Activated B cell treated with CpG ODN at 0.5 μM for 24 hours (primary cell): ENCODE data around the gene MED15. TPM values are rescaled to one million over a fixed set of nuclear protein-coding genes. Genes with fewer than 3 reads are reported as not detected.
"Not testable (repeated sequence)": the region's sequence is repeated elsewhere in the genome, so short reads cannot be mapped to it uniquely, and the experiment has no call there.

Experiments
- ATAC-seq: fragments of 200-7000 bp; cut with Tn5 transposase; one replicate; pipeline ENCODE4 v1.10.0; 2021; ENCODE audit warnings: low read depth, mild to moderate bottlenecking, moderate library complexity
- CTCF ChIA-PET: fragments of 350-600 bp; sonication (Branson Sonifier 250); formaldehyde crosslinking; loops from one replicate; lab custom pipeline; 2021; ENCODE audit warnings: antibody characterized with exemption; lab: Charles Lee
- POLR2A ChIA-PET: fragments of 350-600 bp; sonication (Branson Sonifier 250); formaldehyde crosslinking; loops from one replicate; lab custom pipeline; 2021; ENCODE audit warnings: antibody characterized with exemption; lab: Charles Lee
- DNase-seq: peaks from one replicate; pipeline ENCODE4 v3.0.0; 2022
- H3K27ac Mint-ChIP-seq: one replicate; pipeline ENCODE4 v1.8.0; 2020; ENCODE audit warnings: mixed read lengths
- H3K27me3 Mint-ChIP-seq: one replicate; pipeline ENCODE4 v1.8.0; 2021; ENCODE audit warnings: mixed read lengths
- H3K36me3 Mint-ChIP-seq: one replicate; pipeline ENCODE4 v1.8.0; 2021; ENCODE audit warnings: low read depth, mixed read lengths
- H3K4me1 Mint-ChIP-seq: one replicate; pipeline ENCODE4 v1.8.0; 2021; ENCODE audit warnings: mixed read lengths
- H3K4me3 Mint-ChIP-seq: one replicate; pipeline ENCODE4 v1.8.0; 2020; ENCODE audit warnings: mild to moderate bottlenecking, mixed read lengths
- H3K9me3 Mint-ChIP-seq: one replicate; pipeline ENCODE4 v1.8.0; 2020; ENCODE audit warnings: mixed read lengths
- intact Hi-C: fragments of 100-400 bp; cut with micrococcal nuclease; formaldehyde crosslinking; loops from one replicate; pipeline ENCODE4 v1.15.1; 2024
- total RNA-seq: library from RNA; stranded (reverse); gene quantifications from 2 replicates; pipeline ENCODE4 v1.2.3, GENCODE V29; 2022
- TF ChIP-seq, protein P1 (sequence below): fragments of 200-600 bp; IDR thresholded peaks from one replicate; pipeline ENCODE4 v1.8.0; 2022; ENCODE audit warnings: antibody characterized with exemption, mild to moderate bottlenecking

The MED15 gene
- total RNA-seq, 1 donor from 2014 or later, result 127 TPM

DNA sequence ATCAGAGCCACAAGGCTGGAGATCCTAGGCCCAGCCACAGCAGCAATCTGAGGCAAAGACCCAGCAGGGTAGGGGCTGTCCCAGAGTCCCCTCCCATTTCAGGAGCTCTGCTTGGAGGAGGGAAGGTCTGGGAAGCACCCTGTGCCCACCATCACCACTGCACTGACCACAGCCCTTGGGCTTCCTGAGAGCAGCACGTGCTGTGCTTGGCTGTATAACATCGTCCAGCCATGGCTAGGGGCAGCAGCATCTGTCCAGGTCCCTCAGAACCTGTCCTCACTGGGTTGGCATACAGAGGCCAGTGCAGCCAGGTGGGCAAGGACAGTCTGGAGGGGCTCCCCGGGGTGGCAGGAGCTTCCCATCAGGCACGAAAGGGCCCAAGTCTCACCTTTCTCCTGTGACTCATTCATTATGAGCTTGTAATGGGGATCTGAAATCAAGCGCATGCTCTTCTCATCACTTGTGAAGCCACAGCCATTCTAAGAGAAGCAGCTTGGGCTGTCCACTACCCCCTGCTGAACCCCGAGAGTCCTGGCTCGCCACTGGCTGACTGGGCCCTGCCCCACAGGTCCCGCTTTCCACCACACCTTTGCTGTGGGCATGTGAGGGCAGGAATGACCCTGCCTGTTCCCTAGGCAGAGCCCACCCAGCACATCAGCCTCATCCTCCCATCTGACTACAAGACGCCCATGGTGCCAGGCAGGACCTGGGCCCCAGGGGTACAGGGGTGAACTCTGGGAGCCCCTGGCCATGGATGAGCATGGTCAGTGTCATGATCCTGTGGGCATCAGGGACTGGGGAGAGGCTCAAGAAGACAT, 83.3 kb downstream of the MED15 start:
- no peak overlapping the region for H3K4me3 Mint-ChIP-seq
- intact Hi-C loops, result no loop called here
- H3K27ac Mint-ChIP-seq, result no peak overlapping the region
- CTCF ChIA-PET, result no interaction called here
- H3K27me3 Mint-ChIP-seq, result no peaks in the 10 kb centered on the region
- ATAC-seq (no peak), DNase-seq (no peak)
- TF ChIP-seq, protein P1, sequence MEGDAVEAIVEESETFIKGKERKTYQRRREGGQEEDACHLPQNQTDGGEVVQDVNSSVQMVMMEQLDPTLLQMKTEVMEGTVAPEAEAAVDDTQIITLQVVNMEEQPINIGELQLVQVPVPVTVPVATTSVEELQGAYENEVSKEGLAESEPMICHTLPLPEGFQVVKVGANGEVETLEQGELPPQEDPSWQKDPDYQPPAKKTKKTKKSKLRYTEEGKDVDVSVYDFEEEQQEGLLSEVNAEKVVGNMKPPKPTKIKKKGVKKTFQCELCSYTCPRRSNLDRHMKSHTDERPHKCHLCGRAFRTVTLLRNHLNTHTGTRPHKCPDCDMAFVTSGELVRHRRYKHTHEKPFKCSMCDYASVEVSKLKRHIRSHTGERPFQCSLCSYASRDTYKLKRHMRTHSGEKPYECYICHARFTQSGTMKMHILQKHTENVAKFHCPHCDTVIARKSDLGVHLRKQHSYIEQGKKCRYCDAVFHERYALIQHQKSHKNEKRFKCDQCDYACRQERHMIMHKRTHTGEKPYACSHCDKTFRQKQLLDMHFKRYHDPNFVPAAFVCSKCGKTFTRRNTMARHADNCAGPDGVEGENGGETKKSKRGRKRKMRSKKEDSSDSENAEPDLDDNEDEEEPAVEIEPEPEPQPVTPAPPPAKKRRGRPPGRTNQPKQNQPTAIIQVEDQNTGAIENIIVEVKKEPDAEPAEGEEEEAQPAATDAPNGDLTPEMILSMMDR, result no peak
- POLR2A ChIA-PET, result no interaction called here
- H3K4me1 Mint-ChIP-seq, result no peaks in the 10 kb centered on the region
- H3K36me3 Mint-ChIP-seq, result peaks cover 18% of the 10 kb centered on the region
- H3K9me3 Mint-ChIP-seq, result no peaks in the 10 kb centered on the region

- TF ChIP-seq, protein P1, result no peak
- DNase-seq (no peak), ATAC-seq (no peak)
- ChIA-PET CTCF (no interaction called here), POLR2A (no interaction called here)
- Mint-ChIP-seq H3K27ac (no peak overlapping the region), H3K9me3 (no peaks in the 10 kb centered on the region), H3K36me3 (peaks cover 13% of the 10 kb centered on the region), H3K4me1 (no peaks in the 10 kb centered on the region), H3K27me3 (no peaks in the 10 kb centered on the region), H3K4me3 (no peak overlapping the region)
- intact Hi-C loops, result no loop called here
Measured at GRCh38 chr22:20591295-20591645, 83.9 kb downstream of the MED15 start.

- H3K4me3 Mint-ChIP-seq, result no peak overlapping the region
- ATAC-seq, result no peak
- peaks cover 8% of the 10 kb centered on the region for H3K36me3 Mint-ChIP-seq
- H3K9me3 Mint-ChIP-seq, result no peaks in the 10 kb centered on the region
- H3K27me3 Mint-ChIP-seq, result no peaks in the 10 kb centered on the region
- no peaks in the 10 kb centered on the region for H3K4me1 Mint-ChIP-seq
- POLR2A ChIA-PET, result no interaction called here
- DNase-seq, result no peak
- H3K27ac Mint-ChIP-seq, result no peak overlapping the region
- TF ChIP-seq, protein P1, result no peak
- CTCF ChIA-PET, result no interaction called here
- intact Hi-C loops, result no loop called here
Measured at GRCh38 chr22:20591660-20592310, 84.4 kb downstream of the MED15 start.

GRCh38 chr22:20594038-20594437, 86.6 kb downstream of the MED15 start:
- H3K36me3 Mint-ChIP-seq, H3K9me3 Mint-ChIP-seq, POLR2A ChIA-PET, H3K27ac Mint-ChIP-seq, DNase-seq, H3K4me1 Mint-ChIP-seq, intact Hi-C loops, H3K4me3 Mint-ChIP-seq, ATAC-seq, H3K27me3 Mint-ChIP-seq, CTCF ChIA-PET: not testable (repeated sequence)

- H3K4me3 Mint-ChIP-seq, H3K27ac Mint-ChIP-seq, H3K27me3 Mint-ChIP-seq, CTCF ChIA-PET, ATAC-seq, DNase-seq, intact Hi-C loops, H3K9me3 Mint-ChIP-seq, H3K4me1 Mint-ChIP-seq, POLR2A ChIA-PET, H3K36me3 Mint-ChIP-seq: not testable (repeated sequence)
Measured at GRCh38 chr22:20594486-20594885, 87.1 kb downstream of the MED15 start.

DNA sequence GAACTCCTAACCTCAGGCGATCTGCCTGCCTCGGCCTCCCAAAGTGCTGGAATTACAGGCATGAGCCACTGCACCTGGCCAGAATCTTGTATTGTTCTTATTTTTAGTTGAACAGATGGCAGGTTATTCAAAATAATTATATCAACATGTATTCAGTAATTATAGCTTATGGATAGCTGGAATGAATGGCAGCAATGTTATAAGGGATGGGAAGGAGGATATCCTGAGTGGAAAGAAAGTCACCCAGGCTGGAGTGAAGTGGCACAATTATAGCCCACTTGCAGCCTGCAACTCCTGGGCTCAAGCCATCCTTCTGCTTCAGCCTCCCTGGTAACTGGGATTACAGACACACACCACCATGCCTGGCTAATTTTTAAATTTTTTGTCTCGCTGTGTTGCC, 88.1 kb downstream of the MED15 start:
- DNase-seq, result no peak
- Mint-ChIP-seq H3K4me1 (no peaks in the 10 kb centered on the region), H3K4me3 (no peak overlapping the region), H3K27ac (no peak overlapping the region), H3K9me3 (no peaks in the 10 kb centered on the region), H3K36me3 (no peaks in the 10 kb centered on the region), H3K27me3 (no peaks in the 10 kb centered on the region)
- TF ChIP-seq, protein P1, result no peak
- ChIA-PET POLR2A (no interaction called here), CTCF (no interaction called here)
- intact Hi-C loops, result no loop called here
- ATAC-seq, result no peak
